GM21786 (cell line): ENCODE data around the gene CELF5.
"Not testable (repeated sequence)": the region's sequence is repeated elsewhere in the genome, so short reads cannot be mapped to it uniquely, and the experiment has no call there.

Experiments used
- ATAC-seq: cut with Tn5 transposase; IDR thresholded peaks from one replicate; pipeline ENCODE4 v1.9.1; 2021; ENCODE audit not compliant: unreplicated experiment

The CELF5 gene

DNA sequence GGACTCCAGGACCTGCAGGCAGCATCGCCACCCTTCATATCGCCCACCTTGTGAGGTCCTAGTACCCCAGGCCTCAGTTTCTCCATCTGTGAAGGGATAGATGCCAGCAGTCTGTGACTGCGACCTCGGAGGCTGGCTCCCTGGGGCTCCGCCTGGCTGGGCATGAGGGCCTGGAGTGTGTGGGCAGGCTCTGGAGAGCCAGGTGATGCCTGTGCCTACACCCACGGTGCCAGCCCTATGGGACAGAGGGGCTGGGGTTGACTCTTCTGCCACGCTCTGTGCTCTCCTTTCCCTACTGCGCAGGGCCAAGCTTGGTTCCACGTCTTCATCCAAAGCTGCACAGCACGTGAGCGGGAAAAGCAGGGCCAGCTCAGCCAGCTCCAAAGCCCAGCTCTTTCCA lies 115.9 kb downstream of the CELF5 start:
- ATAC-seq: no peak

DNA sequence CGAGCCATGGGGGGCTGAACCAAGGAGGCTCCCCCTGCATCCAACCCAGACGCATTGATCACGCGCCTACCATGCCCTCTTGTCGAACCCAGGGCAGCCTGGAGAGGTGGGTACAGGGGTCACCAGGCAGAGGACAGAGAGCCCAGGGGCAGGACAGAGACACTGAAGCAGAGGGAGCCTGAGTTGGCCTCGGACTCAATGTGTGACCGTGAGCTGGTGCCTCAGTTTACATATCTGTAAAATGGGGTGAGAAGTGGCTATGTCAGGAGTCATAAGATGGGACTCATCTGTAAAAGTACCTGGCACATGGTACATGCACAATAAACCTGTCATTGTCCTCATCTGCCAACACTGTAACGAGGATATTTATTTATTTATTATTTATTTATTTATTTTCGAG lies 117.8 kb downstream of the CELF5 start:
- ATAC-seq: no peak

DNA sequence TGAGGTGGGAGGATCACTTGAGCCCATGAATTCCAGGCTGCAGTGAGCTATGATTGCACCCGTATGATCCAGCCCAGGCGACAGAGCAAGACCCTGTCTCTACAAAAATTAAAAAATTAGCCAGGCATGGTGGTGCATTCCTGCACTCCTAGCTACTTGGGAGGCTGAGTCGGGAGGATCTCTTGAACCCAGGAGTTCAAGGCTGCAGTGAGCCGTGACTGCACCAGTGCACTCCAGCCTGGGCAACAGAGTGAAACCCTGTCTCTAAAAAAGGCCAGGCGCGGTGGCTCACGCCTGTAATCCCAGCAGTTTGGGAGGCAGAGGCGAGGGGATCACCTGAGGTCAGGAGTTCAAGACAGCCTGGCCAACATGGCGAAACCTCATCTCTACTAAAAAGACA lies 118.5 kb downstream of the CELF5 start:
- ATAC-seq: not testable (repeated sequence)

DNA sequence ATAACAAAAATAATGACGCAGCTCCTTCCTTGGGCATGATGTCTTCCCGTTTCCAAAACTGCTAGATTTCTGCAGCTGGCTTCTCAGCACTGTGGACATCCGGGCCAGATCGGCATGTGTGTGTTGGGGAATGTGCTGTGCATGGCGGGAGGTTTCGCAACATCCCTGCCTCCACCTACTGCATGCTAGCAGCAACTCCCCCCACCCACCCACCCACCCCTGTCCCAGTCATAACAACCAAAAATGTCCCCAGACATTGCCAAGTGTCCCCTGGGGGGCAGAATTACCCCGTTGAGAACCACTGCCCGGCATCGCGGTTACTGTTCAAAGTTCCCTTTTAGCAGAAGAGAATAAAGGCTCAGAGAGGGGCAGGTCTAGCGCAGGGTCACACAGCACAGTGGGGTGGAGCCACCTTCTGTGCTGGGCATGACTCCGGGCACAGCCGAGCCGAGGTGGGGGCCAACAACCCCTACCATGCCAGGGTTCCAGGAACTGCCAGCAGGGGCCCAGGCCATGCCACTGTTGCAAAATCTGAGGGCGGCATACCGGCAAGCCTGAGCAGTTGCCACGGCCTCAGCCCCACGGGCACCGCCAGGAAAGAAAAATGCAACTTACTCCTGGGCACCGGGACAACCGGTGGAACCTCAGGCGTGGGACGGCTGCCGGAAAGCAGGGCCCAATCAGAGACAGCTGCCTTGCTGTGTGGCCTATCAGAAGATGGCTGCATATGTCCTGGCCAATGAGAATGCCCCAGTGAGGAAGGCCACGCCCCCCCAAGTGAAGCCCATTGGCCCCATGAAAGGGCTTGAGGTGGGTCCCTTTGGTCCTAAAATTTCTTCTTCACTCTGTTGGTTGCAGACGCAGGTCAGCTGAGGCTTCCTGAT lies 119.4 kb downstream of the CELF5 start:
- no peak for ATAC-seq

DNA sequence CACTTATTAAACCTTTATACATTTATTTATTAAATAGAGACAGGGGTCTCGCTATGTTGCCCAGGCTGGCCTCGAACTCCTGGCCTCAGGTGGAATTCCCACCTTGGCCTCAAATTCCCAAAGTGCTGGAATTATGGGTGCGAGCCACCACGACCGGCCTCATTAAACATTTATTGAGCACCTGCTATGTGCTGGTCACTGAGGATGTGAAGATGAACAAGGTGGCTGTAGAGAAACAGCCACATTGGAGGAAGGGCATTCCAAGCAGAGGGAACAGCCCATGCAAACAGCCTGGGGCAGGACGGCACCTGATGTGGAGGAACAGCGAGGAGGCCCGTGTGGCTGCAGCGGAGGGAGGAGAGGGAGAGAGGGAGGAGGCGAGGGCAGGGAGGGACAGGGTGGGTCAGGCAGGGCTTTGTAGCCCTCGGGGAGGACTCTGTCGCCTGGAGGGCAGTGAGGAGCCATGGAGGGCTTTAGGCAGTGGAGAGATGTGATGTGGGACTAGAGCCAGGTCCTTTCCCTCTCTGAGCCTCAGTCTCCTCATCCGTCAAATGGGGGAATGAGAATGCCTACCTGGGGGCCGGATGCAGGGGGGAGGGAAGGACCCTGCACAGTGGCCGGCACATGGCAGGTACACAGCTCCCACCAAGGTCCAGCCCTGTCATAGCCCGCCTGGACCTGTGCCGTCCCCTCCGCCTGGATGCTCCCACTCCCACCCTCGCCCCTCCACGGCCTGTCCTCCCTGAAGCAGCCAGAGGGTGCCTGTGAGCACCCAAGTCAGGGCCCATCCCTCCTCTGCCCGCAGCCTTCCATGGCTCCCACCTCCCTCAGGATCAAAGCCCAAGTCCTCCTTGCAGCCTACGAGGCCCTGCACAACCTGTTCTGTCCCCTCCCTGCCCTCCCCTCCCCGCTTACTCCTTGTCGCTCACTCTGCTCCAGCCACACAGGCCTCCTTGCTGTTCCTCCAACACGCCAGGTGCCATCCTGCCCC lies 120.4 kb downstream of the CELF5 start:
- no peak for ATAC-seq

DNA sequence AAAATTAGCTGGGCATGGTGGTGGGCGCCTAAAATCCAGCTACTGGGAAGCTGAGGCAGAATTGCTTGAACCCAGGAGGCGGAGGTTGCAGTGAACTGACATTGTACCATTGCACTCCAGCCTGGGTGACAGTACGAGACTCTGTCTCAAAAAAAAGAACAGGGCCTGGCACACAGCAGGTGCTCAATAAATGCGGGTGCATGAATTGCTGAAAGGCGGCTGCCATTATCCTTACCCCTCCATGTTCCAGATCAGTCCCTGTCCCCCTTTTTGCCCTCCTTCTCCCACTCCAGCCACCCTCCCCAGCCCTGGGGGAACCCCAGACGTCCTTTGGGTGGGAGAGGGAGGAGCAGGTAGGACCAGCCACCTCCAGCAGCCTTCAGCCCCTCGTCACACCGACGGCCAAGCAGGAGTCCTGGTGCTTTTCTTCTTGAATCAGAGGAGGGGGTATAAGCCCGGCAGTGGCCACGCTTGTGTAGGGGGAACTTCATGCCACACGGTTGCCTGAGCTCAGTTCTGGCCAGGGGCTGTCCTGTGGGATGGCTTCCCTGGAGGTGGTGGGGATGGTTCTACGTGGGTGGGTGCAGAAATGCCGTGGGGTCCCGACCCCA lies 121.5 kb downstream of the CELF5 start:
- ATAC-seq: no peak
